ENCODE data around the gene KRTAP4-6.

DNA sequence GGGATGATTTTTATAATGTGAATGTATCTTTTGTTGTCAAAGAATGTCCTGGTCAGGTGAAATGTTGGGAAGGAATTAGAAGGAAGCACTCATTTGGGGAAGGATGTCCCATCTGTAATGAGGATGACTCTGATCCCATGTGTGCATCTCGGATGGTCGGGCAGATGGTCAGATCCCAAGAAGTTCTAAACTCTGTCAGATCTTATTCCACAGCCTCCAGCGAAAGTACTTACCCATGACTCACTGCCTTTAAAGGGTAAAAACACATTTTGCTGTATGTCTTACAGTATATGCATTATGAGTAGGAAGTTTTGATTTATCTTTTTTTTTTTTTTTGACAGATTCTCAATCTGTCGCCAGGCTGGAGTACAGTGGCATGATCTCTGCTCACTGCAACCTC lies 21.6 kb downstream of the KRTAP4-6 start:
- TF ChIP-seq CEBPB (IDR thresholded peaks at IDR 0.05; ENCODE audit: low read depth, low read length) (no peak), CHD1 (IDR thresholded peaks at IDR 0.05; ENCODE audit: low read depth, low read length) (no peak), RAD21 (IDR thresholded peaks at IDR 0.05; ENCODE audit: low read length) (no peak), MXI1 (IDR thresholded peaks at IDR 0.05; ENCODE audit: borderline replicate concordance, low read depth, low read length) (no peak), POLR2A (IDR thresholded peaks at IDR 0.05; ENCODE audit: low read depth, low read length) (no peak)
- TF ChIP-seq, protein P1, sequence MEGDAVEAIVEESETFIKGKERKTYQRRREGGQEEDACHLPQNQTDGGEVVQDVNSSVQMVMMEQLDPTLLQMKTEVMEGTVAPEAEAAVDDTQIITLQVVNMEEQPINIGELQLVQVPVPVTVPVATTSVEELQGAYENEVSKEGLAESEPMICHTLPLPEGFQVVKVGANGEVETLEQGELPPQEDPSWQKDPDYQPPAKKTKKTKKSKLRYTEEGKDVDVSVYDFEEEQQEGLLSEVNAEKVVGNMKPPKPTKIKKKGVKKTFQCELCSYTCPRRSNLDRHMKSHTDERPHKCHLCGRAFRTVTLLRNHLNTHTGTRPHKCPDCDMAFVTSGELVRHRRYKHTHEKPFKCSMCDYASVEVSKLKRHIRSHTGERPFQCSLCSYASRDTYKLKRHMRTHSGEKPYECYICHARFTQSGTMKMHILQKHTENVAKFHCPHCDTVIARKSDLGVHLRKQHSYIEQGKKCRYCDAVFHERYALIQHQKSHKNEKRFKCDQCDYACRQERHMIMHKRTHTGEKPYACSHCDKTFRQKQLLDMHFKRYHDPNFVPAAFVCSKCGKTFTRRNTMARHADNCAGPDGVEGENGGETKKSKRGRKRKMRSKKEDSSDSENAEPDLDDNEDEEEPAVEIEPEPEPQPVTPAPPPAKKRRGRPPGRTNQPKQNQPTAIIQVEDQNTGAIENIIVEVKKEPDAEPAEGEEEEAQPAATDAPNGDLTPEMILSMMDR (conservative IDR thresholded peaks at IDR 0.05; ENCODE audit: low read depth, low read length): no peak
